PFSK-1 (cell line): ENCODE measurements around the gene KIR2DL3.

Source experiments
- FOXP2 ChIP-seq: optimal IDR thresholded peaks from 2 replicates; pipeline ENCODE3; 2011; ENCODE audit warnings: borderline replicate concordance, control low read depth, inconsistent platforms; ENCODE audit not compliant: insufficient read depth; ENCODE audit errors: extremely low read length, extremely low read depth
- POLR2AphosphoS5 ChIP-seq: IDR thresholded peaks from 2 replicates; pipeline ENCODE4 v1.6.1; 2012; ENCODE audit warnings: low read depth, mild to moderate bottlenecking, control low read depth, low read length, moderate library complexity

DNA sequence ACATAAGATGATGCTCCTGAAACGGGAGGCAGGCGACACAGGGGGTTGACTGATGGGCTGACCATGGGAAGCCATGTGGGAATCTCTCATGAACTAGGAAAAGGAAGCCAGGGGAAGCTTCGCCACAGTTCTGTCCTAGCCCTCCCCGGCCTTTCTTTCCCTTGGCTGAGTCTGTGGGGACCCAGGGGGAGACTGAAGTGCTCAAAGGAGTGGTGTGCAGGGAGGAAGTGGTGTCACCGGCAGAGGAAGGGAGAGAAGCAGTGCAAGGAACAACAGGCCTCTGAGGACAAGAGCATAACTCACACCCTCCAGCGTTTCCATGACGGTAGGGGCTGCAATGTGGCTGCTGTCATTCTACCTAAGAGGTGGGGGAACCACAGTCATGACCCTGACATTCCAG, 13.0 kb upstream of the KIR2DL3 start:
- TF ChIP-seq POLR2AphosphoS5 (no peak), FOXP2 (no peak)
